K562 (cell line): ENCODE data around the gene KIAA0825.

Experiments
- EZH2 ChIP-seq: IDR thresholded peaks from 2 replicates; pipeline ENCODE4 v1.6.1; 2012; ENCODE audit warnings: low read depth, mild to moderate bottlenecking, inconsistent platforms, low read length, borderline replicate concordance
- IRF2 ChIP-seq: sonication (generic); formaldehyde crosslinking; IDR thresholded peaks from 2 replicates; pipeline ENCODE4 v1.8.1; 2022; ENCODE audit warnings: mild to moderate bottlenecking, missing genetic modification reagents
- KDM4B ChIP-seq, 2 experiments: fragments of 450-650 bp in 1 of 2; sonication (generic) in 1 of 2; IDR thresholded peaks; 2 replicates each; pipeline ENCODE4 v1.6.1; 2016 to 2017; ENCODE audit warnings: borderline replicate concordance in 2 of 2, antibody characterized with exemption in 1 of 2, low read depth in 1 of 2, mild to moderate bottlenecking in 1 of 2
- NFXL1 ChIP-seq: fragments of 450-650 bp; formaldehyde crosslinking; IDR thresholded peaks from 2 replicates; pipeline ENCODE4 v1.4.0; 2021; ENCODE audit warnings: mild to moderate bottlenecking
- PML ChIP-seq: IDR thresholded peaks from 2 replicates; pipeline ENCODE4 v1.6.1; 2012; ENCODE audit warnings: low read length, inconsistent platforms
- SMARCA4 ChIP-seq: fragments of 450-650 bp; IDR thresholded peaks from 2 replicates; pipeline ENCODE4 v1.6.1; 2016
- TF ChIP-seq, protein P1 (sequence below), 3 experiments: IDR thresholded peaks in 2 of 3; conservative IDR thresholded peaks in 1 of 3; 2 replicates each; pipeline ENCODE4 v1.5.1; 2011 to 2012; ENCODE audit warnings: low read length in 3 of 3, mild to moderate bottlenecking in 3 of 3, control low read depth in 2 of 3, improper control_type of control experiment in 1 of 3, inconsistent platforms in 1 of 3, low read depth in 1 of 3, mixed read lengths in 1 of 3, moderate library complexity in 1 of 3; ENCODE audit not compliant: insufficient read depth in 2 of 3
- TF ChIP-seq, protein P2 (sequence below): sonication (generic); formaldehyde crosslinking; IDR thresholded peaks from 2 replicates; pipeline ENCODE4 v1.5.0; 2020; ENCODE audit warnings: missing genetic modification reagents

DNA sequence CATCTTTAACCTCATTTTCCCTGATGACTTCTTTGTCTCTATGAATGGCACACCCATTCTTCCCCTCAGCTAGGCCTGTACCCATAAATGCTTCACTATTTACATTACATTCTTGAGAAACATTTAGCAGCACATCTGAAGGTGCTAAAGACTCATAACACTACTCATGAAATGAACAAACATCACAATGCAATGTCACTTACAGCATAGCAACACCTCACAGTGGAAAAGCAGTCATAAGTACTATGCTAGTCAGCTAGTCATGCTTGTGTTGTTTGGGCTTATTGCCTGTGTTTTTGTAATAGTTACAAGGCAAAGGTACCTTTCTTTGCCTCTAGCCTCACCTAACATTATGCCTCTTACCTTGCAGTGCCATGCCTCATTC lies 228.9 kb downstream of the KIAA0825 start:
- TF ChIP-seq NFXL1 (no peak), IRF2 (no peak), SMARCA4 (no peak), PML (no peak), KDM4B (IDR thresholded peaks at IDR 0.05; ENCODE audit: borderline replicate concordance in 2 of 2, low read depth in 1 of 2) (no peak), EZH2 (no peak)
- TF ChIP-seq, protein P1, sequence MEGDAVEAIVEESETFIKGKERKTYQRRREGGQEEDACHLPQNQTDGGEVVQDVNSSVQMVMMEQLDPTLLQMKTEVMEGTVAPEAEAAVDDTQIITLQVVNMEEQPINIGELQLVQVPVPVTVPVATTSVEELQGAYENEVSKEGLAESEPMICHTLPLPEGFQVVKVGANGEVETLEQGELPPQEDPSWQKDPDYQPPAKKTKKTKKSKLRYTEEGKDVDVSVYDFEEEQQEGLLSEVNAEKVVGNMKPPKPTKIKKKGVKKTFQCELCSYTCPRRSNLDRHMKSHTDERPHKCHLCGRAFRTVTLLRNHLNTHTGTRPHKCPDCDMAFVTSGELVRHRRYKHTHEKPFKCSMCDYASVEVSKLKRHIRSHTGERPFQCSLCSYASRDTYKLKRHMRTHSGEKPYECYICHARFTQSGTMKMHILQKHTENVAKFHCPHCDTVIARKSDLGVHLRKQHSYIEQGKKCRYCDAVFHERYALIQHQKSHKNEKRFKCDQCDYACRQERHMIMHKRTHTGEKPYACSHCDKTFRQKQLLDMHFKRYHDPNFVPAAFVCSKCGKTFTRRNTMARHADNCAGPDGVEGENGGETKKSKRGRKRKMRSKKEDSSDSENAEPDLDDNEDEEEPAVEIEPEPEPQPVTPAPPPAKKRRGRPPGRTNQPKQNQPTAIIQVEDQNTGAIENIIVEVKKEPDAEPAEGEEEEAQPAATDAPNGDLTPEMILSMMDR (IDR thresholded peaks at IDR 0.05 in 2 of 3, conservative IDR thresholded peaks at IDR 0.05 in 1 of 3; ENCODE audit: insufficient read depth in 2 of 3, low read depth in 1 of 3, low read length in 3 of 3): no peak
- TF ChIP-seq, protein P2, sequence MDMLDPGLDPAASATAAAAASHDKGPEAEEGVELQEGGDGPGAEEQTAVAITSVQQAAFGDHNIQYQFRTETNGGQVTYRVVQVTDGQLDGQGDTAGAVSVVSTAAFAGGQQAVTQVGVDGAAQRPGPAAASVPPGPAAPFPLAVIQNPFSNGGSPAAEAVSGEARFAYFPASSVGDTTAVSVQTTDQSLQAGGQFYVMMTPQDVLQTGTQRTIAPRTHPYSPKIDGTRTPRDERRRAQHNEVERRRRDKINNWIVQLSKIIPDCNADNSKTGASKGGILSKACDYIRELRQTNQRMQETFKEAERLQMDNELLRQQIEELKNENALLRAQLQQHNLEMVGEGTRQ (CRISPR knock-in tag): no peak
